NCI-H2107 treated with DMSO at 0.1 percent for 48 hours (cell line): ENCODE measurements around the gene KHDC3L.
"Not testable (repeated sequence)": the region's sequence is repeated elsewhere in the genome, so short reads cannot be mapped to it uniquely, and the experiment has no call there.

Experiments used
- DNase-seq: peaks from one replicate; lab custom pipeline; 2025; ENCODE audit not compliant: unreplicated experiment; lab: John Stamatoyannopoulos, UW

Gene KHDC3L

DNA sequence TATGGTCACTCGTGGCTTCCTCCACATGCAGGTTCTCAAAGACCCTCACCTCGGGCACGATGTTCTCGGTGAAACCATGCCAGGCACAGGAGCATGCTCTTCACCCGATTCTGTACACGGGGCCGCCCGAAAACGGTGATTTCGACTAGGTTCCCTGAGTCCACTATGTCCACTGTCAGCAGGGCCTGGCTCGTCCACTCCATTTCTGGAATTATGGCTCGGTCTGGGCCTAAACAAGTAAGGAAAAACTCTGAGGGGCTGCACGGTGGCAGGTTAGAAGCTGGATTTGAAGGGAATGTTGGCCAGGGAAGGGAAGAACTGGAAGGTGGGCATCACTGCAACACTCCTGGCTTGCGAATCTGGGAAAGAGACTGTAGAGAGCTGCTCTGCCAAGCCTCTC lies 6.7 kb downstream of the KHDC3L start:
- DNase-seq, result no peak

DNA sequence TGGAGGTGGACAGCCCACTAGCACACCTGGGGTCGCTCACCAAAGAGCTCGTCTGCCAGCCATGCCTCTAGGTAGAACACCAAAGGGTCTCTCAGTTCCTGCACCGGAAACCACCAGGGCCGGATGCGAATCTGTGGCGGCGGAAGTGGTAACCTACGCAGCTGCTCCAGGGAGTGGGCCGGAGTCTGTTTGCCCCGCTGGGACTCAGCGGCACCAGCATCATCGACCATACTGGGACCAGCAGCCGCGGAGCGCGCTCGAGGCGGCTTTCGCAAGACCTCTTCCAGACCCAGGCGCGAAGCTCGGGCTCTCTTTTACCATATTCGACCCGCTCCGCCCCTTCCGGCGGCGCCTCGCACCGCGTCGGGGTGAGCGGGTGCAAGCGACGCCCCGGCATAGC lies 7.1 kb downstream of the KHDC3L start, which contains the start of gene OOEP:
Gene OOEP (minus strand): TSS at position 335 of the 400 bp plus-strand sequence. CDS start 105 bp downstream, at position 230.
- no peak for DNase-seq

DNA sequence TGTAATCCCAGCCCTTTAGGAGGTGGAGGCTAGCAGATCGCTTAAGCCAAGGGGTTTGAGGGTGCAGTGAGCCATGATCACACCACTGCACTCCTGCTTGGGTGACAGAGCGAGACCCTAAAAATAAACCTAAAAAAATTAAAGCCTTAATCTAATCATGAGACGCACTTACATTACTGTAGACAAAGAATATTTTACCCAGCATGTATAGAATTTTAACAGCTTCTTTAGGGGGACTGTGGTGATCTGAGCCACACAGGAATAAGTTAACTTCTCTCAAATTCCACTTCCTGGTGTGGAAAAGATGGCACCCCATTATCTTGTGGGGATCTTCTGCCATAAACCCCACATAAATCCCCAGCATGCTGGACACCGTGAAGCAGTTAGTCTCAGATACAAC lies 9.5 kb downstream of the KHDC3L start:
- DNase-seq, result no peak

DNA sequence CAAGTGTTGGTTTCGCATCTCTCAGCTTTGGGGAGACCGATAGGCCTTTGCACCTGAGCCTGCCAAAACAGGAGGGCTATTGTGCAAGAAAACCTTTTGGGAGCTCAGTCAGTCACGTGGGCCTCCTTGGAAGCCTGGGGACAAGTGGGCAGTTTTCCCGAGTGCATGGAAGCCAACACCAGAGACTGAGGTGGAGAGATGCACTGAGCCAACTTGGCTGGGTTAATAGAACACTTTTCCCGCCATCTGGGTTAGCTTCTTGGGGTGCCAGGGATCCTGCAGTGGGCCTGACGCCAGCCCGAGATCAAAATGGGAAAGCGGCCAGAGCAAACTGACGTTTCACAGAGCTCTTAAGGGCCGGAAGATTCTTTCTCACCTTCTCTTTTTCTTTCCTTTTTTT lies 10.1 kb downstream of the KHDC3L start:
- no peak for DNase-seq

DNA sequence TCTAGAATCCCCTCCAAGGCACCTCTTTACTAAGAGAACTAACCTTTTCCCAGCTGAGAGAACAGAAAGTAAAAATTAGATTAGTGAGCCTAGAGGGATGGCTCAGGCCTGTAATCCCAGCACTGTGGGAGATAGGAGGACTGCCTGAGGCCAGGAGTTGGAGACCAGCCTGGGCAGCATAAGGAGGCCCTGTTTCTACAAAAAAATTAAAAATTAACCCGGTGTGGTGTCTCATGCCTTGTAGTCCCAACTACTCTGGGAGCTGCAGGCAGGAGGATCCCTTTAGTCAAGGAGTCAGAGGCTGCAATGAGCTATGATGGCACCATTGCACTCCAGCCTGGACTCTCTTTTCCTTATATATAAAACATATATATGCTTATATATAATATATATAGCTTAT lies 12.8 kb downstream of the KHDC3L start:
- no peak for DNase-seq

DNA sequence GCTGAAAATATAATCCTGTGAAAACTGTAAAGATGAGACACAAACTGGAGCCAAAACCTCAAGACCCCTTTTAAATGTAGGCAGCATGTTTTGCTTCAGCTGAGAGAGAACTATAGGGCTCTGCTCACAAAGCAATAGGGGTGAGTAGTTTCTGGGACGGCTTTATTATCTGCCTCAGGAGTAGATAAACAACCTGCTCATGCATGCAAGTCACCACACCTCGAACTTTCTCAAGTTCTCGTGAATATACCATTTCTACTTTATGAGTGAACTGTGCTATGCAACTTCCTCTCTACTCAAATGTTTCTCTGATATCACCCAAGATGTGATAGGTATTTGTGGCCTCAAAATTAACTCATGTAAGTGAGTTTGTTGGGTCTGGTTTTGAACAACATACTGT lies 14.8 kb downstream of the KHDC3L start:
- DNase-seq, result no peak

DNA sequence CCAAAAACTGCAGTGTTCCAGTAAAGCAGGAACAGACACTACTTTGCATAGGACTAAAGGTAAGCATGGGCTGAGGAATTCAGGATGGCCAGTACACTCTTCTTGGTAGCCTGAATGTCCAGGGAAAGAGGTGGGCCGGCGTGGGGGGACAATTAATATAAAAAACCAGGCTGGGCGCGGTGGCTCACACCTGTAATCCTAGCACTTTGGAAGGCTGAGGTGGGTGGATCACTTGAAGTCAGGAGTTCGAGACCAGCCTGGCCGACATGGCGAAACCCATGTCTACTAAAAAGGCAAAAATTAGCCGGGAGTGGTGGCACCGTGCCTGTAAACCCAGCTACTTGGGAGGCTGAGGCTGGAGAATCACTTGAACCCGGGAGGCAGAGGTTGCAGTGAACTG lies 19.1 kb downstream of the KHDC3L start:
- DNase-seq, result not testable (repeated sequence)

GRCh38 chr6:73382462-73383113 lies 20.1 kb downstream of the KHDC3L start:
- no peak for DNase-seq

DNA sequence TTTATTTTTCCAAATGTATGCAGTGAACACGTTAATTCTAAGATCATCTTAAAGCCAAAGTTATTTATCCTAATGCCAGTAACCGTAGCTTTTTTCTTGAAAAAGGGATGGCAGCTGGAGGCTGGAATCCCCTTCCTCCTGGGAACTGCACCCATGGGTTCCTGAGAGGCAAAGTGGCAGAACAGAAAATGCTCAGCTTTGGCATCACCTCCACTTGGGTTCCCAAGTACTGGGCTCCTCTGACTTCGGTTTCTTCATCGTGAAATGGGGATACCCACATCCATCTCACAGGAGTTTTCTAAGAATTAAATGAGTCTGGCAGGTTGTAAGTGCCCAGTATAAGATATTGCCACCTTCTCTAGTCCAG lies 26.0 kb downstream of the KHDC3L start:
- no peak for DNase-seq

DNA sequence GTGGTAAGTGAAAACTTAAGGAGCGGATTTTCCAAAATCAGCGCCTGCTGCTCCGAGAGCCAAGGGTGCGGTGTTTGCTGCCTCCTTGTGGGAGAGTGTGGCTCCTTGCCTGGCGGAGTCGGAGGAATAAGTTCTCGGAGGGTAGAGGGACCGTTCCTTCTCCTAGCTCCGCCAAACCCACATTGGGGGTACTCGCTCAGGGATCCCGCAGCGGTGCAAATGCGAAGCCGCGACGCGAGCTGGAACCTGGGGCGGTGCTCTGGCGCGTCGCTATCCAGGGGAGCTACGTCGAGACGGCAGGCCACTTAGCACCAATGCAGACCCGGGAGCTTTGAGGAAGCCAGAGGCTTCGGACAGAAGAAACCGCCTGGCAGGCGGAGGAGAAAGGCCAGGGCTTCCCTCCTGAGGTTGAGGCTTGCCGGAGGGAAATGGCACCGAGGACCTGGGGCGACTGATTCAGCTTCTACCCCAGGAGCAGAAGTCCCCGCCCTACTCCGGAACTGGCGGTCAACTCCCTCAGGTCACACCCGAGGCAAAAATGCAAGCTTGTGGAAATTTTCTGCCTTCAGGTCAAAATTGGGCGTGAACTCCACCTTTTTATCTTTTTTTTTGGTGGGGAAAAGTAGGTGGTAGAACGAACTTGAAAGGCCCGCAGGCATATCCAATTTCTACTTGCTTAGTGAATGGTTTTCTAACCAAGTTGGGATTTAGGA lies 26.5 kb downstream of the KHDC3L start:
- no peak for DNase-seq

GRCh38 chr6:73389854-73390253 lies 27.4 kb downstream of the KHDC3L start:
- DNase-seq, result no peak

- DNase-seq, result no peak
Observed at GRCh38 chr6:73391675-73392074, 29.2 kb downstream of the KHDC3L start.

GRCh38 chr6:73392188-73392587 lies 29.7 kb downstream of the KHDC3L start:
- DNase-seq, result not testable (repeated sequence)

- DNase-seq, result no peak
Observed at GRCh38 chr6:73393278-73393677, 30.8 kb downstream of the KHDC3L start.

- no peak for DNase-seq
Observed at GRCh38 chr6:73394577-73395354, 32.3 kb downstream of the KHDC3L start, which contains the start of gene DDX43. TSS of gene DDX43 (plus strand) at chr6:73394828. CDS start at chr6:73394906, 78 bp downstream.

DNA sequence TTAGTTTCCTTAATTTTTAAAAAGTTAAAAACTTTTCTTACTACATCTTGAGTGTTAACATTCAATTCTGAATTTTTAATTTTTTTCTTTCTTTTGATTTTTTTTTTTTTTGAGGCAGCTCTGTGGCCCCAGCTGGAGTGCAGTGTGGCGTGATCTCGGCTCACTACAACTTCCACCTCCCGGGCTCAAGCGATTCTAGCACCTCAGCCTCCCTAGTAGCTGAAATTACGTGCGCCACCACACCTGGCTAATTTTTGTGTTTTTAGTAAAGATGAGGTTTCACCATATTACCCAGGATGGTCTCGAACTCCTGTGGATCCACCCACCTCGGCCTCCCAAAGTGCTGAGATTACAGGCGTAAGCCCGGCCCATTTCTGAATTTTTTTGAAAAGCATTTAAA lies 33.4 kb downstream of the KHDC3L start:
- DNase-seq, result no peak

DNA sequence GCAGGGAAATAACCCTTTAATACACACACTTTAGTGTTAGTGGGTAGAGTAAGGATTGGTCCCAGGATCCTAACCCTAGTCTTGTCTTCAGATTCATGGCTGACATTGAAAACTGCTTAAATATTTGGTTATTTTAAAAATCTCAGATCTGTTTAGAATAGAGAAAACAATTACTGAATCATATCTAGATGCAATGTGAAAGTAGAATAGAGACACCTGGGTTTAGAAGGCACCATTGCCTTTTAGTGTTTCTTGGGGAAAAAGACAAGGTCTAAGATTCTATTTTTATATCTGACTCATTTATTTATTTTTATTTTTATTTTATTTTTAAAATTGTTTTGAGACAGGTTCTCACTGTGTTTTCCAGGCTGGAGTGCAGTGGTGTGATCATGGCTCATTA lies 38.2 kb downstream of the KHDC3L start:
- no peak for DNase-seq

DNA sequence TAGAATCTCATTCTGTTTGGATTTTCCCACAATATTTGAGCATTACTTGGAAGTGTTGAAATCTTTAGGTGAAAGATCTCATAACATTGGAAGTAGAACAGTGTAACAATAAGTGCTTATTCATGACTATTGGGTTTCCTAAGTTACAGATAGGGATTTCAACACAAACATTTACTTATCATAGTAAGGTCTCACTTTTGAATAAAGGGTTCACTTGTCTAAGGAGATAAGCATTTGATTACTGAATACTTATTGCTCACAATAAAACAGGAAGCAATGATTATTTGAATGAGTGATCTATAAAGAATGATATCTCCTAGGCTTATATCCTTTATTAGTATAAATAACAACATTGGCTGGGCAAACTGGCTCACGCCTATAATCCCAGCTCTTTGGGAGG lies 46.9 kb downstream of the KHDC3L start:
- DNase-seq, result no peak

DNA sequence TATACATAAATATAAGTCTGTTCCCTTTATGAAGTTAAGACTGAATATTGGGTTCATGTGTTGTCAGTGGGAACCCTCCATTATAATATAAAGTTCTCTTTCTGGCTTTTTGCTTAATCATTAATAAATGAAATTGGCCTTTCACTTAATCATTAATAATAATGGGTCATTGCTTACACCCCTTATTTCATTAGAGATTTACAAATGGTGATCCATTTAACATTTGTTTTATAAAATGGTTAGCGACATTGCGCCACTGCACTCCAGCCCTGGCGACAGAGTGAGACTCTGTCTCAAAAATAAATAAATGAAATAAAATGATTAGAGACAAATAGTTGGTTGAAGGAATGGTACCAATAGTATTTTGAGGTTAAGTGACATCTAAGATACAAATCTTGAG lies 50.6 kb downstream of the KHDC3L start:
- no peak for DNase-seq
